NB4 (cell line): ENCODE data around the gene PLA2G6.

Experiments
- DNase-seq: peaks from one replicate; pipeline ENCODE4 v3.0.0; 2010; ENCODE audit warnings: low read depth
- H3K4me3 ChIP-seq: one replicate; pipeline ENCODE4 v1.5.1; 2011; ENCODE audit warnings: mild to moderate bottlenecking, low read depth, low read length, moderate library complexity
- CTCF ChIP-seq: IDR thresholded peaks from one replicate; pipeline ENCODE4 v1.5.1; 2012; ENCODE audit warnings: low read depth, low read length
- MAX ChIP-seq: IDR thresholded peaks from 2 replicates; pipeline ENCODE4 v1.6.1; 2011; ENCODE audit warnings: low read depth, low read length
- MYC ChIP-seq: IDR thresholded peaks from 2 replicates; pipeline ENCODE4 v1.6.1; 2011; ENCODE audit warnings: low read depth, low read length
- POLR2A ChIP-seq: IDR thresholded peaks from 2 replicates; pipeline ENCODE4 v1.6.1; 2011; ENCODE audit warnings: mild to moderate bottlenecking; ENCODE audit not compliant: insufficient read length; ENCODE audit errors: extremely low read depth

PLA2G6 gene

GRCh38 chr22:38142606-38143005, 39.0 kb downstream of the PLA2G6 start:
- no peak for DNase-seq
- TF ChIP-seq MAX: no peak
- TF ChIP-seq MYC: no peak
- TF ChIP-seq POLR2A: no peak
- no peak for TF ChIP-seq CTCF
- H3K4me3 ChIP-seq: no peak overlapping the region

- TF ChIP-seq POLR2A: no peak
- TF ChIP-seq CTCF: no peak
- no peak for TF ChIP-seq MYC
- TF ChIP-seq MAX: no peak
- H3K4me3 ChIP-seq: no peak overlapping the region
- no peak for DNase-seq
These were observed 40.2 kb downstream of the PLA2G6 start for GRCh38 chr22:38141217-38141973.

- TF ChIP-seq MYC (no peak), POLR2A (no peak), CTCF (no peak), MAX (no peak)
- no peak for DNase-seq
- H3K4me3 ChIP-seq: no peak overlapping the region
These were observed 41.7 kb downstream of the PLA2G6 start for GRCh38 chr22:38139901-38140300.

- no peak overlapping the region for H3K4me3 ChIP-seq
- DNase-seq: no peak
- no peak for TF ChIP-seq MYC
- TF ChIP-seq MAX: no peak
- TF ChIP-seq CTCF: no peak
- TF ChIP-seq POLR2A: no peak
These were observed 42.7 kb downstream of the PLA2G6 start for GRCh38 chr22:38138961-38139360.

GRCh38 chr22:38137876-38138687, 43.5 kb downstream of the PLA2G6 start:
- no peak overlapping the region for H3K4me3 ChIP-seq
- TF ChIP-seq MAX (no peak), CTCF (no peak)
- DNase-seq: no peak
